H7 (cell line): ENCODE measurements around the gene RNF157. TPM values are rescaled to one million over a fixed set of nuclear protein-coding genes. Genes with fewer than 3 reads are reported as not detected.
"Not testable (repeated sequence)": the region's sequence is repeated elsewhere in the genome, so short reads cannot be mapped to it uniquely, and the experiment has no call there.

Source experiments
- DNase-seq: peaks from one replicate; pipeline ENCODE4 v3.0.0; 2012
- H3K27me3 ChIP-seq: 2 replicates; pipeline ENCODE4 v1.6.0; 2011; ENCODE audit warnings: mild to moderate bottlenecking, low read length; ENCODE audit not compliant: control insufficient read depth, insufficient read depth
- H3K36me3 ChIP-seq: replicated peaks from 2 replicates; pipeline ENCODE4 v1.5.1; 2011; ENCODE audit warnings: low read length; ENCODE audit not compliant: control insufficient read depth, insufficient read depth
- H3K4me3 ChIP-seq: 2 replicates; pipeline ENCODE4 v1.5.1; 2011; ENCODE audit warnings: low read depth, mild to moderate bottlenecking, control low read depth, low read length, moderate library complexity; ENCODE audit not compliant: insufficient read depth
- total RNA-seq: library from RNA; depleted of rRNA; stranded (reverse); fragments of >200 nt; shearing (Covaris generic); gene quantifications from 2 replicates; pipeline ENCODE4 v1.2.3, GENCODE V29; 2014

The RNF157 gene
- total RNA-seq, 1 experiment from 2014 or later: 5.6 TPM

GRCh38 chr17:76252040-76252954, 12.0 kb upstream of the RNF157 start:
- no peaks in the 10 kb centered on the region for H3K27me3 ChIP-seq
- H3K36me3 ChIP-seq: no peaks in the 10 kb centered on the region
- DNase-seq: no peak
- no peak overlapping the region for H3K4me3 ChIP-seq

- H3K4me3 ChIP-seq: no peak overlapping the region
- no peaks in the 10 kb centered on the region for H3K27me3 ChIP-seq
- no peaks in the 10 kb centered on the region for H3K36me3 ChIP-seq
- DNase-seq: no peak
Measured at GRCh38 chr17:76251478-76252039, 11.3 kb upstream of the RNF157 start.

GRCh38 chr17:76250141-76250540, 9.8 kb upstream of the RNF157 start:
- Histone ChIP-seq H3K4me3 (no peak overlapping the region), H3K36me3 (no peaks in the 10 kb centered on the region), H3K27me3 (no peaks in the 10 kb centered on the region)
- DNase-seq: no peak

DNA sequence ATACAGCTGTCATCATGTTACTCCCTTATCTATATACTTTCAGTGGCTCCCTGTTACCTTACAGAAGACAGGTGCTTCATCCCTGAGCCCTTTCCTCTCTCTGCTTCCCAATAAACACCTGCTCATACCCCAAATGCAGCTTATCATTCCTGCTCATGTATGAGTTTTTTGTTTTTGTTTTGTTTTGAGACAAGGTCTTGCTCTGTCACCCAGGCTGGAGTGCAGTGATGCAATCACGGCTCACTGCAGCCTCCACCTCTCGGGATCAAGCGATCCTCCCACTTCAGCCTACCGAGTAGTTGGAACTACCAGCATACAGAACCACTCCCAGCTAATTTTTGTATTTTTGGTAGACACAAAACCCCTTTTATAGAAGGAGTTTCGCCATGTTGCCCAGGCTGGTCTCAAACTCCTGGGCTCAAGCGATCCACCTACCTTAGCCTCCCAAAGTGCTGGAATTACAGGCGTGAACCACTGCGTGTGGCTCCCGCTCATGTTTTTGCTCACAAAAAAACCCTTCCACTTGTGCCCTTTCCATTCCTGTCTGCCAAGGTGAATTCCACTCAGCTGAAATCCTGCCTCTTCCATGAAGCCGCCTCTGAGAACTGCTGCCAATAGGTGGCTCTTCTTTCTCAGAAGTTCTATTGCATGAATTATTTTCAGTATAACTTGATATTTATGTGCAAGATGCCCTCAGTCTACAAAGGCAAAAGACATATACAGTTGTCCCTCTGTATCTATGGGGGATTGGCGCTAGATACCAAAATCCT, 7.9 kb upstream of the RNF157 start:
- Histone ChIP-seq H3K36me3 (no peaks in the 10 kb centered on the region), H3K4me3 (no peak overlapping the region), H3K27me3 (no peaks in the 10 kb centered on the region)
- DNase-seq: no peak

GRCh38 chr17:76247304-76247703, 7.0 kb upstream of the RNF157 start:
- H3K27me3 ChIP-seq: peaks cover 4% of the 10 kb centered on the region

GRCh38 chr17:76246080-76247066, 6.1 kb upstream of the RNF157 start:
- peaks cover 11% of the 10 kb centered on the region for H3K27me3 ChIP-seq
- H3K4me3 ChIP-seq: no peak overlapping the region
- no peak for DNase-seq
- no peaks in the 10 kb centered on the region for H3K36me3 ChIP-seq

More at GRCh38 chr17:76247304-76247703, 7.0 kb upstream of the RNF157 start:
- Histone ChIP-seq H3K36me3 (no peaks in the 10 kb centered on the region), H3K4me3 (no peak overlapping the region)
- DNase-seq: no peak

GRCh38 chr17:76244721-76245120, 4.4 kb upstream of the RNF157 start:
- not testable (repeated sequence) for H3K4me3 ChIP-seq, DNase-seq, H3K36me3 ChIP-seq
- H3K27me3 ChIP-seq: peaks cover 22% of the 10 kb centered on the region

DNA sequence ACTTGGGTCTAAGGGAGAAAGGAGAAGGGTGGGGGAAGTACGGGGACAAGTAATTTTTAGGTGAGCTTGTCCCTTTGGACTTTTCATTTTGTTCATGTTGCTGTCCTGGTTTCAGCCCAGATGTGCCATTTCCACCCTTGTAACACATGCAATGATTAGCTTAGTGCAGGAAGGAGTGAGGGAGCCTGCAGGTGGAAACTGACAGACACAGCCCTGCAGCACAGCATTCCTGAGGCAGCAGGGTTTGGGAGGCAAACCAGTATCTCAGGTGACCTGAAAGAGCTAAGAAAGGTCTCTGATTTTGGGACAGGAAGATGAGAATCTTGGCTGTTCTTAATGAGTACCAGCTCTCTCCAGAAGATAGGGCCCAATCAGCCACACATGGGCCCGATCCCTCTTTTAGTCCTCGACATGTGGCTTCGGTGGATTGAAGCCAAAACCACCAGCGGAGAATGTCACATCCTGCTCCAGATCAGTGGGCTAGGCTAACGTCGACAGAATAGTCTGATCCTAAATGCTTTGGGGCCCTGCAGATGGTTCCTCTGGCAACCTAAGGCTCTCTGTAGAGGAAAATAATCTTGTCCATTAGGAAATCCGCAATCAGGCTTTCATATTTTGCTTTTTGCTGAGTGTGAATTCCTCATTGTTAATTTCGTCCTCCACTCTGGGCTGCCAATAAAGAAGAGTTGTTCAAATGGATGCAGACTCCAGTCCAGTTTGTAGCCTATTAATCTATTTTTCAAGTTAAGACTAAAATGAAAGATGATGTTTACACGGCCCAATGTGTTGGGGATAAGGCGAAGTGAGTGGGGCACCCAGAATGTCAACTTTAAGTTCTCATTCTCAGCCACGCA, 3.8 kb upstream of the RNF157 start:
- no peak for DNase-seq
- Histone ChIP-seq H3K36me3 (no peaks in the 10 kb centered on the region), H3K4me3 (no peak overlapping the region), H3K27me3 (peaks cover 29% of the 10 kb centered on the region)

DNA sequence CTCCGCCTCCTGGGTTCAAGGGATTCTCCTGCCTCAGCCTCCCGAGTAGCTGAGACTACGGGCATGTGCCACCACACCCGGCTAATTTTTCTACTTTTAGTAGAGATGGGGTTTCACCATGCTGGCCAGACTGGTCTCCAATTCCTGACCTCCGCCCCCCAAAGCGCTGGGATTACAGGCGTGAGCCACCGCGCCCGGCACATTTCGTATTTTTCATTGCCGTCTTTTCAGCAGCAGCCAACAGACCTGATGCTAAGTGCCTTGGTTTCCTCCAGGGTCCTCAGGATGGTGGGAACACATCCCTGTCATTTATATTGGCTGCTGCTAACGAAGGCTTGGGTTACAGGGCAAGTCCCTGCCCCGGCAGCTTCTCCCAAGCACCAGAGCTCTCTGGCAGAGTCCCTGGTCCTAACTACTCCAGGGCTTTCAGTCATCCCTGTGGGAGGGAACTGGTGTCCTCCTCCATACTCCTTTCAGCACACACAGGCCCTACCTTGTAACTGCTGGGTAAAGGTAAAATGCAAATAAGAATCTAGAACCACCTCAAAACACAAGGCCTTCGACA, 1.5 kb upstream of the RNF157 start:
- Histone ChIP-seq H3K36me3 (no peaks in the 10 kb centered on the region), H3K27me3 (peaks cover 42% of the 10 kb centered on the region), H3K4me3 (no peak overlapping the region)
- no peak for DNase-seq

DNA sequence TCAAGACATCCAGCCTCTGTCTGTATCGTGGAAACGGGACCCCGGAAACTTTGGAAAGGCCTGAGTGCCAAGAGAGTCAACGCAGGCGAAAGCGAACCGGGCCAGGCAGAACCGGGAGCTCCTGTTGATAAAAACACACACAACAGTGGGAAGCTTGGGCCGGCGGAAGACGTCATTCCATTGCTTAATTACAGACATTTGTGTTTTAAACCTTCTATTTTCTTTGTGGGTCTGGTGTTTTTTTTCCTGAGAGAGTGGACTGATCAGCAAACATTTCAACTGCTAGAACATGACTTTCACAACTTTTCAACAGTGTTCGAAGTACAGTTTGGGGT, 878 bp upstream of the RNF157 start:
- Histone ChIP-seq H3K27me3 (peaks cover 42% of the 10 kb centered on the region), H3K36me3 (no peaks in the 10 kb centered on the region), H3K4me3 (peak overlapping the region; percentile 46)
- no peak for DNase-seq

- Histone ChIP-seq H3K4me3 (peak overlapping the region; percentile 43), H3K36me3 (no peaks in the 10 kb centered on the region), H3K27me3 (peaks cover 42% of the 10 kb centered on the region)
- DNase-seq: peak; percentile 78
Measured at GRCh38 chr17:76239538-76240274, 587 bp downstream of the RNF157 start.

- peaks cover 42% of the 10 kb centered on the region for H3K27me3 ChIP-seq
- H3K4me3 ChIP-seq: no peak overlapping the region
- DNase-seq: no peak
- H3K36me3 ChIP-seq: no peaks in the 10 kb centered on the region
Measured at GRCh38 chr17:76238847-76239537, 1.3 kb downstream of the RNF157 start.
